NCI-H510A treated with DMSO at 0.1 percent for 48 hours (cell line): Measurements from ENCODE around the gene IFITM5.
"Not testable (repeated sequence)": the region's sequence is repeated elsewhere in the genome, so short reads cannot be mapped to it uniquely, and the experiment has no call there.

Experiments
- DNase-seq: peaks from one replicate; lab custom pipeline; 2025; lab: John Stamatoyannopoulos, UW

Gene IFITM5

DNA sequence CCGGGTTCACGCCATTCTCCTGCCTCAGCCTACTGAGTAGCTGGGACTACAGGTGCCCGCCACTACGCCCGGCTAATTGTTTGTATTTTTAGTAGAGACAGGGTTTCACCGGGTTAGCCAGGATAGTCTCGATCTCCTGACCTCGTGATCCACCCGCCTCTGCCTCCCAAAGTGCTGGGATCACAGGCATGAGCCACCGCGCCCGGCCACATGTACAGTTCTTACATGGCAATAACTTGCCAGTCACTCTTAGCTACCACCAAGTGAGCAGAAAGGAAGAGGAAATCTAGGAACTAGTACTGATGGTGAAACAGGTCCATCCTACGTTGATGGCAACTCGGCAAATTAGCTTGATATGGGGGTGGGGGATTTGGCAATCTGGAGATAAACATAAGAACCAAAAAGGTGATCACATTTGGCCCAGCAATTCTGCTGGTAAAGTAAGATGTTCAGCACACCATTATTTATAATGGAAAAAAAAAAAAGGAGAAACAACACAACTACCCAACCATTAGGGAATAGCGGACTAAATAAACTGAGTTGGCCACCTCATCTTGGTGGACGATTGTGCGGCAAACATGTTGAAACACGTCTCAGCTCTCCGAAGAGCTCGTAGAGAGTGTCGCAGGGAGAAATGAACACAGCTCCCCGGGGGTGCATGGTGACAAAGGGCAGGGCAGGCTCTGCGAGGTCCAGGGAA lies 15.8 kb downstream of the IFITM5 start:
- no peak for DNase-seq

DNA sequence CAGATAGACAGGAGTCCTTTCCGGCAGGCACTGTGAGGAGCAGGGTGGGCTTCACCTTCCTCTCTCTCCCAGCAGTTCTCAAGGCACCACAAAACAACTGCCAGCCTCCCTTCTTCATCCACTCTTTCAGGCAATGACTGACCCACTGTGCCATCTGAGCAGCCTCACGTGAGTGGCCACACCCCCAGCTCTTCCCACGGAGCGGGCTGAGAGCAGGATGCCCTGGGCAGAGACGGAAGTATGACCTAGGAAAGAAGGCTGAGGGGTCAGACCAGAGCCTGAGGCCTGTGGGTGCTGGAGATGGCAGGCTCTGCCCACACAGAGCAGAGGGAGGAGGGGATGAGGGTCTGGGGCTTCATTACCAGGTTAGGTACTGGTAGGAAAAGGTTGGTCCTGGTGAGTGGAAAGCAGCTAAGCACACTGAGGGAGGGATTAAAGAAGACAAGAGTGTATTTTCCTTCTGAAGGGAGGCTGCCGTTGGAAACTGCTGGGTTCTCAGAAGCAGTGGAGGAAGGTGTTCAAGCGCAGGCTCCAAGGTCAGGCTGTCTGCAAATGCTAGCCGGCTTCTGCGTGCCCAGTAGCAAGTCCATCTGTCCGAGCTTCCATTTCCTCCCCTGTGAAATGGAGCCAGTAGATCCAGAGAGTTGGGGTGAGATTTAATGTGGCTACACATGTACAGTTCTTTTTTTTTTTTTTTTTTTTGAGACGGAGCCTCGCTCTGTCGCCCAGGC lies 16.5 kb downstream of the IFITM5 start:
- no peak for DNase-seq

DNA sequence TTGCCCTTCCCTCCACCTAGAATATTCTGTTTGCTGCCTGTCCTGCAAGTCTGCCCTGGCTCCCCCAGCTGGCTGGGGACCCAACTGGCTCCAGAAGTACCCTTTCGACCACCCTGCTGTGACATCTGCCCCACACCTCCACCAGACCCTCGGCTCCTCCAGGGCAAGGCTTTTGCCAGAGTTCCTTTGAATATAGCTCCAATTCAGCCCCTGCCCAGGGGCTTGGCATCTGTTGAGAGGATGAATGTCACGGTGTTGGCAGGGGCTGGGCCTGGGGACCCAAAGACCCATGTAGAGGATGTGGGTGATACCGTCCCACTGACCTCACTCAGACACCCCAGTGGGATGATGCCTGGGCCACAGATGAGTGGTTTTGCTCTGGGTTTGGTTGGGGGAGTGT lies 17.2 kb downstream of the IFITM5 start:
- DNase-seq = no peak

DNA sequence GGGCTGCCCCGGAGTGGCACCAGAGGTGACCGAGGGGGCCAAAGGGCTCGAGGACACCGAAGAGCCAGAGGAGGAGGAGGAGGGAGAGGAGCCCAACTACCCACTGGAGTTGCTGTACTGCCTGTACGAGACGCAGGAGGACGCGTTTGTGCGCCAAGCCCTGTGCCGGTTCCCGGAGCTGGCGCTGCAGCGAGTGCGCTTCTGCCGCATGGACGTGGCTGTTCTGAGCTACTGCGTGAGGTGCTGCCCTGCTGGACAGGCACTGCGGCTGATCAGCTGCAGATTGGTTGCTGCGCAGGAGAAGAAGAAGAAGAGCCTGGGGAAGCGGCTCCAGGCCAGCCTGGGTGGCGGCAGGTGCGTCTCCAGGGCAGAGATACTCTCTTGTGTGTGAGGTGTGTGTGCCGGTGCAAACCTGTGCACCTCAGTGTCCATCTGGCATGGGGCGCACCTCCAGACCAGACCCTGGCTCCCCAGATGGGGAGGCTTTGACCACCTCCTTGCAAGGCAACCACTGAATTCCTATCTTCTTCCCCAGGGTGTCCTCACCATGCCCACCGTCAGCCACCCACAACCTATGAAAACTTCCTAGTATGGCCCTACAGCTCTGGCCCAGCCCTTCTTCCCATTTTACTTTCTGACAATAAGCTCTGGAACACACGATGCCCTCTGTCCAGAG lies 17.7 kb downstream of the IFITM5 start:
- DNase-seq = no peak

DNA sequence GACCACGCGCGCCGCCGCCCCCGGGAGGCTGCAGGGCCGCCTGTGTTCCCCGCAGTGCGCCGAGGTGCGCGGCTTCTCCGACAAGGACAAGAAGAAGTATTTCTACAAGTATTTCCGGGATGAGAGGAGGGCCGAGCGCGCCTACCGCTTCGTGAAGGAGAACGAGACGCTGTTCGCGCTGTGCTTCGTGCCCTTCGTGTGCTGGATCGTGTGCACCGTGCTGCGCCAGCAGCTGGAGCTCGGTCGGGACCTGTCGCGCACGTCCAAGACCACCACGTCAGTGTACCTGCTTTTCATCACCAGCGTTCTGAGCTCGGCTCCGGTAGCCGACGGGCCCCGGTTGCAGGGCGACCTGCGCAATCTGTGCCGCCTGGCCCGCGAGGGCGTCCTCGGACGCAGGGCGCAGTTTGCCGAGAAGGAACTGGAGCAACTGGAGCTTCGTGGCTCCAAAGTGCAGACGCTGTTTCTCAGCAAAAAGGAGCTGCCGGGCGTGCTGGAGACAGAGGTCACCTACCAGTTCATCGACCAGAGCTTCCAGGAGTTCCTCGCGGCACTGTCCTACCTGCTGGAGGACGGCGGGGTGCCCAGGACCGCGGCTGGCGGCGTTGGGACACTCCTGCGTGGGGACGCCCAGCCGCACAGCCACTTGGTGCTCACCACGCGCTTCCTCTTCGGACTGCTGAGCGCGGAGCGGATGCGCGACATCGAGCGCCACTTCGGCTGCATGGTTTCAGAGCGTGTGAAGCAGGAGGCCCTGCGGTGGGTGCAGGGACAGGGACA lies 18.4 kb downstream of the IFITM5 start:
- DNase-seq = no peak

DNA sequence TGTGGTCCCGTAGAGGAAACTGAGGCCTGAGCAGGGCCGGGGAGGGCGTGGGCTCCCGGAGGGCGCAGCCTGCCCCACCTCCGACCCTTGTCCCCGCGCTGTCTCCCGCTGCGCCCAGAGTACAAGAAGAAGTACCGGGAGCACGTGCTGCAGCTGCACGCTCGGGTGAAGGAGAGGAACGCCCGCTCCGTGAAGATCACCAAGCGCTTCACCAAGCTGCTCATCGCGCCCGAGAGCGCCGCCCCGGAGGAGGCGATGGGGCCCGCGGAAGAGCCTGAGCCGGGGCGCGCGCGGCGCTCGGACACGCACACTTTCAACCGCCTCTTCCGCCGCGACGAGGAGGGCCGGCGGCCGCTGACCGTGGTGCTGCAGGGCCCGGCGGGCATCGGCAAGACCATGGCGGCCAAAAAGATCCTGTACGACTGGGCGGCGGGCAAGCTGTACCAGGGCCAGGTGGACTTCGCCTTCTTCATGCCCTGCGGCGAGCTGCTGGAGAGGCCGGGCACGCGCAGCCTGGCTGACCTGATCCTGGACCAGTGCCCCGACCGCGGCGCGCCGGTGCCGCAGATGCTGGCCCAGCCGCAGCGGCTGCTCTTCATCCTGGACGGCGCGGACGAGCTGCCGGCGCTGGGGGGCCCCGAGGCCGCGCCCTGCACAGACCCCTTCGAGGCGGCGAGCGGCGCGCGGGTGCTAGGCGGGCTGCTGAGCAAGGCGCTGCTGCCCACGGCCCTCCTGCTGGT lies 19.2 kb downstream of the IFITM5 start:
- DNase-seq = no peak

DNA sequence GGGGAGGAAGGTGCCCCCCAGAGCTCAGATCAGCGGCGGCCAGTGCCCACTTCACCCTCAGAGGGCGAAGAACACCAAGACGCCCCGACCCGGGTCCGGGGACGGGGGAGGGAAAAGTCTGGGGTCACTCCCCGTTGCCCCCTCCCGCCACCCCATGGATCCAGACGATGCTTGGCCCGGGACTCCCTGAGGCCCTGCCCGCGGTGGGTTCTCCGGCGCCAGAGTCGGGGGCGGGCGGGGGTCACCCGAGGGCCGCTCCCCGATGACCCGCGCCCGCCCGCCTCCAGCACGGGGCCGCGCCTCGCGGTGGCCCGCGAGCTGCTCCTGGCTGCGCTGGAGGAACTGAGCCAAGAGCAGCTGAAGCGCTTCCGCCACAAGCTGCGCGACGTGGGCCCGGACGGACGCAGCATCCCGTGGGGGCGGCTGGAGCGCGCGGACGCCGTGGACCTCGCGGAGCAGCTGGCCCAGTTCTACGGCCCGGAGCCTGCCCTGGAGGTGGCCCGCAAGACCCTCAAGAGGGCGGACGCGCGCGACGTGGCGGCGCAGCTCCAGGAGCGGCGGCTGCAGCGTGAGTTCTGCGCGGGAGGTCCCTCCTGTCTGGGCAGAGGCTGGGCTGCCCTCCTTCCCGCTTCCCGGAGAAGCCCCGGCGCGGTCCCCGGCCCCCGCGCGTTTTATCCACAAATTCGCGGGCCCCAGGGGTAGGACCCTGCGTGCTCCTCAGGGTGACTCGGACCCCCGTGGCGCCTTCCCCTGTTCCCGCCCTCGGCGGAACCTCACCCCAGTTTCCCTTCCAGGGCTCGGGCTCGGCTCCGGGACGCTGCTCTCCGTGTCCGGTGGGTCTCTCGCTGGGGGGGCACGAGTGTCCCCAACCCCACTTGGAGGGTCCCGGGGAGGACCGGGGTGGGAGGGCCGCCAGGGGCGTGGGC lies 20.0 kb downstream of the IFITM5 start:
- no peak for DNase-seq

DNA sequence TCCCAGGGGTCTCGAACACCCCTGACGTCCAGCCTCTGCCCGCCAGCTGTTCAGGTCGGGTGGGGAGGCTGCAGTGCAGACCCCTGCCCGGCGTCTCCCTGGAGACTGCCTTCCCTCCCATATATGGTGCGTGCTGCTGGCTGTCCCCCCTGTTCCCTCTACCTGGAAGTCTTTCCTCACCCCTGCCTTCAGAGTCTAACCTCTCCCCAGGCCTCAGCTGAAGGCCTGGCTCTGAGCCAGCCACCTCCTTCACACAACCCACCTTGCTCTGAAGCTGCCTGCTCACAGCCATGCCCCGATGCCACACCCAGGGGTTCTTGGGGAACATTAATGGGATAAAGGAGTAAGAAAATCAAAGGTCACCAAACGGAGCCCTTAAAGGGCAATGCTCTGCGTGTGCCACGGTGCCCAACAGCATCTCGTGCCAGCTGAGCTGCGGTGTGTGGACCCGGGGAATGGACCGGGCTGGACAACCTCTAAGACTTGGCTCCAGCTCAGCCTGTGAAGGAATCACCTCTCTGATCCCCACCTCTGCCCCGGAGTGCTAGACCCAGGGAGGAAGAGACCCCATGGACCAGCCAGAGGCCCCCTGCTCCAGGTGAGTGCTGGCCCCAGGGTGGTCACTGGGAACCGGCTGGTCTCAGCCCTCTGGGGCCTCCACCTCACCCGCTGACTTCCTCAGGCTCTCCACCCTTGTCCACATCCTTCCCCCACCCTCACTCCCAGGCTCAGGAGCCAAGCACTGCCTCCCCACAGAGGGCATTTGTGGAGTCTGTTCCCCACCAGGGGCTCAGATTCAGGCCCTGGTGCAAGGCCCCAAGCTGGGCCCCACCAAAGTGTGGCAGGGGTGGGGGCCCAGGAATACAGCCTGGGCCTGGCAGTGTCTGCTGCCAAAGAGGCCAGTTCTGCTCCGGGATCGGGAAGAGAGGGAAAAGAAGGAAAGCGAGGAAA lies 21.1 kb downstream of the IFITM5 start, which contains the start of gene NLRP6:
Gene NLRP6 (plus strand): TSS at position 407 of the 951 bp plus-strand sequence. CDS start 163 bp downstream, at position 570.
- no peak for DNase-seq

DNA sequence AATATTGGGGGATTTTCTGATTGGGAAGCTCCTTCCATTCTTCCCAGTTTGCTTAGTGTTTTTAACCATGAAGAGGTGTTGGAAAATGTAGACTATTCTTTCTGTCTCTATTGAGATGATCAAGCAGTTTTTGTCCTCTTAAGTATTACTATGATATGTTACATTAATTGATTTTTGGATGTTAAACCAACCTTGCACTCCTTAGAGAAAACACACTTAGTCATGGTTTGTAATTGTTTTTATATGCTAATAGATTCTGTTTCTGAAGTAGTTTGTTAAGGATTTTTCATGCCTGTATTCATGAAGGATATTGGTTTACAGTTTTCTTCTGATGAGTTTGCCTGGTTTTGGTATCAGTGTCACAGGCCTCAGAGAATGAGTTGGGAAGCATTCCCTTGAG lies 23.1 kb downstream of the IFITM5 start:
- no peak for DNase-seq

DNA sequence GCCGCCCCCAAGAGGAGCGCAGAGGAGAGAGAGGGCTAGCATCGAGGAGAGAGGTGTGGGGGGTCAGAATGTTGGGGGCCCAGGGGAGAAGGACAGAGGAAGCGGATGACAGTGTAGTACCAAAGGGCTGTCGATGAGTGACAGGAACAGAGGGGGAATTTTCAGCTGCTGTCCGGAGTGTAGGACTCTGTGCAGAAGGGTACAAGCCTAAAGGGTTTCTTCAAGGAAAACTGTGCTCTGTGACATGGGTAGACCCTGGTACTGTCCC lies 26.5 kb downstream of the IFITM5 start:
- no peak for DNase-seq

DNA sequence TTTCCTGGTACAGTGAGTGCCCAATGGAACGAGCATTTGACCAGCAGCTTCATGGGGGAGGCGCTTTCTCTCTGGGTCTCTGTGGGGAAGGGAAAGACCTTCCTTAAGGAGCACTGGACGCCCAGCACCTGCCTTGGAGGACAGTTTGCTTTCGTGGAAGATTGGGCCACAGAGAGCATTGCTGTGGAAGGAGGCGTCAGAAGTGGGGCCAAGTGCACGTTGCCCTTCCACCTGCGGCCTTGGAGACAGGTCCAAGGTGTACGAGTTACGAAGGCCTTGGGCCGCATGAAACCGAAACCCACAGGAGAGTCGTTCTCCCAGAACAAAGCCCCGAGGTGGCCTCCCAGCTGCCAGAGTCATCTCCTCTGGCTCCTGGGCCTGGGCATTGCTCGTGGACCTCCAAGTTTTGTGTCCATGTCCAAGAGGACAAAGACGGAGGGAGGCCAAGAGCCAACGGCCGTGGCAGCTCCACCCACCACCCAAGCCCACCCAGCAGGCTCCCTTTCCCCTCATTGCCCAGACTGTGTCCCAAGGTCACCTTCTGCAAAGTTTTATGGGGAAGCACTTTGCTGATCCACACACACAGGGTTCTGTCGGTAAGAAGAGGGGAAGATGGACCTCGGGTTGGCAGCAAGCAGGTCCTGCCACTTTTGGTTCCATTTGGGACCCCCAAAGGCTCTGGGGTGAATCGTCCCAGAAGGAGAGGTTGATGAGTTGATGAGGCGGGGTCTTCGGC lies 27.0 kb downstream of the IFITM5 start:
- DNase-seq = no peak

DNA sequence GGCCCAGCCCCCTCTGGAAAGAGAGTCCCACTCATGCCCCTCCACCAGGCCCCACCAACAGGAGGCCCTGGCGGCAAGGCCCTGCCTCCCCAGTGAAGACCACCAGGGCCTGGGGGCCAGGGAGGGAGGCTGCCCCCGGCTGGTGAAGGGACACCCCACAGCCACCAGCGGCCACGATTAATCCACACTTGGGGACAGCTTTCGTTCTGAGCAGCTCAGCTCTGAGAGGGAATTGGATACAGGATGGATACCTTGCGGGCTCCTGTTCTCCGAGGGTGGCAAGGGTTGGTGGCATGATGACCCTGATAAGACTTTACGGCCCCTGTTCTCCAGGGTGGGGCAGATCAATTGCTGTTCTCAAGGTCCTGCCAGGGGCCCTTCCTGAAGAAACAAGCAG lies 28.0 kb downstream of the IFITM5 start:
- DNase-seq = no peak

DNA sequence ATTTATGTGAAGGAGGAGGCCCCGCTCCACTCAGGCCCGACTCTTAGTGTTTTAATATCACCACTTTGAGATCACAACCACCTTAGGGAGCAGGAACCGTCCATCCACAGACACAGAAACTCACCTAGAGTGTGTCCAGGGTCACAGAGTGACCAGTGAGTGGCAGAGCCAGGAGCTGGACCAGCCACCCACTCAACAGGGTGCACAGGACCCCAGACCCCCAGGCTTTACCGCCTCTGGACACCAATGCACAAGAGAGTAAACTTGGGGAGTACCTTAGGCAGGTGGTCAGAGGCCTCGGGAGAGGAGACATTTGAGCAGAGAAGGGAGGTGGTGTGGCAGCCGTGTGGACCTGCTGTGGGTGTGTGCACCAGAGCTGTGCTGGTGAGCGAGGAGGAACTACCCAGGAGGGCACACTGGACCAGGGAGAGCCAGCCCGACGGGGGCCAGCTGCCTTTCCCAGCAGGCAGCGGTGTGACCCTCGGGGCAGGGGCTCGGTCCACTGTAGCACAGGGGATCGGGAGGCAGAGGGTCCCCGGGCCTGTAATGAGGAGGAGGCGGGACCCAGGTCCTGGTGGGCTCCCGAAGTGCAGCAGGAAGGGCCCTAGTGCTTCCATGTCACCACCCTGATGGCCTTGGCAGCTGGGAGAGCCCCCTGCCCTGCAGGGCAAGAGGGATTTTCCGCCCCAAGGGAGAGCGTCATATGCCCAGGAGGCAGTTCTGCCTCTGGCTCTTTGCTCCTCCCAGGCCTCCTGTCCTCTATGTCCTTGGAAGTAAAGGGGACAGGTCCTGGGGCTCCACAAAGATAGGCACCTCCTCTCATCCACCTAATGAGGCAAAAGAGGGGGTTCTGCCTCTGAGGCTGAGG lies 28.6 kb downstream of the IFITM5 start:
- DNase-seq = no peak

DNA sequence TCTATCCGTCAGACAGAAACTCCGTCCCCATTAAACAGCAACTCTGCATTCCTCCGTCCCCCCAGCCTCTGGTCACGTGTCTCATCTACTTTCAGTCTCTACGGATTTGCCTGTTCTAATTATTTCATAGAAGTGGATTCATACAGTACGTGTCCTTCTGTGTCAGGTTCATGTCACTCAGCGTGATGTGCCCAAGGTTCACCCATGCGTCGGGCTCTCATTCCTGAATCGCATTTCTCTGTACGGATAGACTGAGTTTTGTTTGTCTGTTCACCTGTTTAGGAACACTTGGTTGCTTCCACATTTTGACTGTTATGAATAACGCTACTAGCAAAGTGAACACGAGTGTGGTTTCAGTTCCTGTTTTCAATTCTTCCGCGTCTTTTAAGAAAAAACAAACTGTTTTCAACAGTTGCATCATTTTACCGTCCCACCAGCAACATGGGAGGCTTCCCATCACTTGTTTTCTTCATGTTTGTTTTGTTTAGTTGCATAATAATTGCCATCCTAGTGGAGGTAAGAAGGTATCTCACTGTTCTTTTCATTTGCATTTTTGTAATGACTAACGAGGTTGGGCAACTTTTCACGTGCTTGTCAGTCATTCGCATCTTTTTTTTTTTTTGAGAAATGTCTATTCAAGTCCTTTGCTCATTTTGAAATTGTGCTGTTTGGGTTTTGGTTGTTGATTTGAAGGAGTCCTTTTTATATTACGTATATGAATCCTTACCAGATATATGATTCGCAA lies 30.0 kb downstream of the IFITM5 start:
- no peak for DNase-seq

DNA sequence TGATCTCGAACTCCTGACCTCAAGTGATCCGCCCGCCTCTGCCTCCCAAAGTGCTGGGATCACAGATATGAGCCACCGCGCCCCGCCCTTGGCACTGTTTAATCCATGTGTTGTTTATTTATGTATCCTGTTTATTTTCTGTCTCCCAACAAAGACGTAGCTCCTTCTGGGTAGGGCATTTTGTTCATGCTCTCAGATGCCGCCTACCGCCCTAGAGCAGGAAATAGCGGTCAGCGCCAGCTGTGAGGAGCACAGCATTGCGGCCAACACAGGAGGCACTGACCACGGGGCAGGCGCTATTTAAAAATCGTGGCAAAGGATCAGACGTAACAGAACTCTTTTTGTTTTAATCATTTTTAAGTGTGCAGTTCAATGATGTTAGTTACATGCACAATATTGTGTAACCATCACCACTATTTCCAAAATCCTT lies 30.6 kb downstream of the IFITM5 start:
- DNase-seq = not testable (repeated sequence)

DNA sequence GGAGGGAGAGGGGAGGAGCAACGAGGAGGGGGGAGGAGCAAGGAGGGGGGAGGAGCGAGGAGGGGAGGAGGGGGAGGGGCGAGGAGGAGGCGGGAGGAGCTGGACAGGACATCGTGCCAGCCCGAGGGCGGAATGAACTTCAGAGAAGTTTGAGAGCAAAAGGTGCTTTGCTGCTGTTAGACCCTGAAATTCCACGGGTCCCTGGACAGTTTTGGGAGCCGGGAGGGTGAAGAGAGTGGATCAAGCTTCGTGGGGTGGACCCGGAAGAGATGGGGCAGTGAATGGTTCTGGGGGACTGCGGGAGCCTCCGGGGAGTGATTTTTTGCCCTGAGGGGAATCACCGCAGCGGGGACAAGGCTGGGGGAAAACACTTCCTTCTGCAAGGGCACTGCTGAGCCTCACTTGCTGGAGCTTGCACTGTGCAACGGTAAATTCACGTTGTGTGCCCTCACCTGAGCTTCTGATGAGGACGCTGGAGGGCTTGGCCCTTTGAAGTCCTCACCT lies 31.8 kb downstream of the IFITM5 start:
- DNase-seq = no peak
